Panc1 (cell line): Measurements from ENCODE around the gene PTPN2. TPM values are rescaled to one million over a fixed set of nuclear protein-coding genes. Genes with fewer than 3 reads are reported as not detected.

ENCODE experiments used
- ATAC-seq: fragments of 200-7000 bp; cut with Tn5 transposase; 2 replicates; pipeline ENCODE4 v1.9.1; 2020; ENCODE audit warnings: mild to moderate bottlenecking, moderate library complexity
- BruUV-seq: library from RNA; stranded (reverse); fragments of 400-500 nt; replicated peaks from 2 replicates; lab custom pipeline; 2021; lab: Mats Ljungman, UMichigan
- CTCF ChIA-PET: fragments of 300-600 bp; sonication (Branson Sonifier 250); formaldehyde crosslinking; loops from one replicate; lab custom pipeline; 2022; ENCODE audit warnings: antibody characterized with exemption; lab: Charles Lee
- POLR2A ChIA-PET: fragments of 300-600 bp; sonication (Branson Sonifier 250); formaldehyde crosslinking; loops from one replicate; lab custom pipeline; 2022; ENCODE audit warnings: antibody characterized with exemption; lab: Charles Lee
- DNase-seq: peaks from one replicate; pipeline ENCODE4 v3.0.0-alpha.2; 2010; ENCODE audit warnings: low read depth, low spot score
- H3K27ac ChIP-seq: 2 replicates; pipeline ENCODE4 v1.5.1; 2011; ENCODE audit warnings: mild to moderate bottlenecking, low read length, inconsistent platforms
- H3K27me3 ChIP-seq: fragments of 200-500 bp; sonication (Bioruptor generic); 2 replicates; pipeline ENCODE4 v1.6.0; 2014; ENCODE audit warnings: low read length, inconsistent platforms; ENCODE audit not compliant: control insufficient read depth, insufficient read depth
- H3K36me3 ChIP-seq: fragments of 200-500 bp; sonication (Bioruptor generic); 2 replicates; pipeline ENCODE4 v1.5.1; 2014; ENCODE audit warnings: inconsistent platforms, mild to moderate bottlenecking, low read length, moderate library complexity; ENCODE audit not compliant: control insufficient read depth, insufficient read depth
- H3K4me1 ChIP-seq: 2 replicates; pipeline ENCODE4 v1.5.1; 2011; ENCODE audit warnings: inconsistent platforms, mild to moderate bottlenecking, low read length, moderate library complexity; ENCODE audit not compliant: control insufficient read depth, insufficient read depth
- H3K4me3 ChIP-seq, 2 experiments: 2 replicates each; pipeline ENCODE4 v1.5.1; 2011 to 2012; ENCODE audit warnings: low read depth in 2 of 2, low read length in 2 of 2, mild to moderate bottlenecking in 2 of 2, inconsistent platforms in 1 of 2, moderate library complexity in 1 of 2
- H3K9me3 ChIP-seq: fragments of 200-500 bp; sonication (Bioruptor generic); 2 replicates; pipeline ENCODE4 v1.5.1; 2014; ENCODE audit warnings: low read depth, mild to moderate bottlenecking, inconsistent platforms, low read length, moderate library complexity; ENCODE audit not compliant: control insufficient read depth, insufficient read depth
- CTCF ChIP-seq: fragments of 450-650 bp; IDR thresholded peaks from 2 replicates; pipeline ENCODE4 v1.5.1; 2017; ENCODE audit warnings: mild to moderate bottlenecking
- POLR2AphosphoS5 ChIP-seq: IDR thresholded peaks from 2 replicates; pipeline ENCODE4 v1.6.1; 2012; ENCODE audit warnings: mild to moderate bottlenecking, low read depth, low read length, moderate library complexity
- REST ChIP-seq, 2 experiments: IDR thresholded peaks; 2 replicates each; pipeline ENCODE4 v1.6.1; 2011 to 2012; ENCODE audit warnings: low read depth in 2 of 2, control low read depth in 1 of 2, low read length in 1 of 2, mild to moderate bottlenecking in 1 of 2, moderate library complexity in 1 of 2; ENCODE audit not compliant: insufficient read depth in 1 of 2
- SIN3A ChIP-seq: IDR thresholded peaks from 2 replicates; pipeline ENCODE4 v1.6.1; 2012; ENCODE audit warnings: low read depth, mild to moderate bottlenecking, low read length, moderate library complexity, borderline replicate concordance; ENCODE audit not compliant: insufficient read depth
- TCF7L2 ChIP-seq: IDR thresholded peaks from 2 replicates; pipeline ENCODE4 v1.6.1; 2011; ENCODE audit warnings: mild to moderate bottlenecking, low read depth, low read length, inconsistent platforms
- in situ Hi-C: cut with HindIII; loops from 2 replicates; pipeline ENCODE4 v1.10.0; 2016; ENCODE audit warnings: low sequenced_read_pairs, low pct_unique_long_range_greater_than_20kb
- intact Hi-C: fragments of 100-400 bp; cut with micrococcal nuclease; formaldehyde crosslinking; loops from one replicate; pipeline ENCODE4 v1.10.0; 2022; ENCODE audit not compliant: unreplicated experiment
- total RNA-seq: library from RNA; stranded (reverse); gene quantifications from one replicate; pipeline ENCODE4 v1.2.1, GENCODE V29; 2021; ENCODE audit not compliant: unreplicated experiment

PTPN2 gene
- total RNA-seq, 1 experiment from 2014 or later: 34.8 TPM

DNA sequence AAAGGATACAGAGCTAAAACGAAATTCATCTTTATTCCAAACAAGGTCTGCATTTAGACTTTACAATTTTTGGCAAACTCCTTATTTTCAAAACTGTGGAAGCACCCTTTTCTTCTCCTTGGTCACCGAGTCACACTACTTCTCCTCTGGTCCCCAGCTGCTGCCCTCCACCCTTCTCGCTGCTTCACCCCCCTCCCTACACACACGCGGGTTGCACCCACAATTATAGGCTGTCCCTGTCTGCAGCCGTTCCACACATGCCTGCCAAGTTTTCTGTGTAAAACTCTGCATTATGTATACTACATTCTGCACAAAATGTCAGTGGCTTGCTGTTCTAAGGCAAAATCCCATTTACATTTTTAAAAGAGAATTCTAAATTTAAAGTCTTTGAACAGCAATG, 63.5 kb downstream of the PTPN2 start:
- H3K36me3 ChIP-seq: peaks cover 5% of the 10 kb centered on the region
- POLR2A ChIA-PET: no interaction called here
- CTCF ChIA-PET: no interaction called here
- TF ChIP-seq SIN3A (no peak), TCF7L2 (no peak), POLR2AphosphoS5 (no peak), CTCF (no peak), REST (IDR thresholded peaks at IDR 0.05; ENCODE audit: insufficient read depth in 1 of 2, low read depth in 2 of 2, low read length in 1 of 2) (no peak)
- no TSS peak for BruUV-seq
- H3K4me3 ChIP-seq: no peak overlapping the region
- H3K27me3 ChIP-seq: no peaks in the 10 kb centered on the region
- in situ Hi-C loops (no loop called here), intact Hi-C loops (no loop called here)
- no peak for ATAC-seq
- no peak overlapping the region for H3K27ac ChIP-seq
- no peaks in the 10 kb centered on the region for H3K9me3 ChIP-seq
- no peaks in the 10 kb centered on the region for H3K4me1 ChIP-seq
- DNase-seq: no peak

DNA sequence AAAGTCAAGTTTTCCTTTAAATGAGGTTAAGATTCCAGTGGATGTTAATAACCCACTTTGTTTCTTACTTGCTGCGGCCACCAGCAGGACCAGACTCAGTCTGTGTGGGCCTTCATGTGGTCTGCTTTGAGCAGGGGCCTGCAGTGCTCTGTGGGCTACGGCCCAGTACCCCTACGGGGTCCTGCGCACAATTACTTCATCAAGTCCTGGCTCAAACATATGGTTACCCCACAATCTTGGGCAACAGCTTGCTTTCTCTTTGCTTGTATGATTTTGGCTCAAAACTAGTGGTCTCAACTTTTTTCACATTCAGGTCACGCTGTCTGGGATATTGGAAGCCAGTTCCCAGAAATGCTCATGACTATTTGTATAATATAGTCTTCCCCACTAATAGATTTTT, 64.2 kb downstream of the PTPN2 start:
- in situ Hi-C loops (no loop called here), intact Hi-C loops (no loop called here)
- TF ChIP-seq CTCF (no peak), REST (IDR thresholded peaks at IDR 0.05; ENCODE audit: insufficient read depth in 1 of 2, low read depth in 2 of 2, low read length in 1 of 2) (no peak), SIN3A (no peak), TCF7L2 (no peak), POLR2AphosphoS5 (no peak)
- Histone ChIP-seq H3K36me3 (peaks cover 5% of the 10 kb centered on the region), H3K4me1 (no peaks in the 10 kb centered on the region), H3K4me3 (no peak overlapping the region), H3K27me3 (no peaks in the 10 kb centered on the region), H3K27ac (no peak overlapping the region), H3K9me3 (no peaks in the 10 kb centered on the region)
- no TSS peak for BruUV-seq
- ChIA-PET POLR2A (no interaction called here), CTCF (no interaction called here)
- ATAC-seq (no peak), DNase-seq (no peak)
